BLaER1 (cell line): ENCODE results near the gene PAH.
A peak's percentile ranks its signal among the peaks of the same experiment; 100 is the strongest.

Source experiments
- H3K27ac ChIP-seq: shearing (Covaris generic); formaldehyde crosslinking; 2 replicates; pipeline ENCODE4 v1.8.1; 2022
- H3K27me3 ChIP-seq: shearing (Covaris generic); formaldehyde crosslinking; 2 replicates; pipeline ENCODE4 v1.8.1; 2022
- H3K36me3 ChIP-seq: shearing (Covaris generic); formaldehyde crosslinking; 2 replicates; pipeline ENCODE4 v1.8.1; 2022
- H3K4me1 ChIP-seq: shearing (Covaris generic); formaldehyde crosslinking; 2 replicates; pipeline ENCODE4 v1.8.1; 2022
- H3K4me2 ChIP-seq: shearing (Covaris generic); formaldehyde crosslinking; 2 replicates; pipeline ENCODE4 v1.8.1; 2022
- H3K4me3 ChIP-seq: shearing (Covaris generic); formaldehyde crosslinking; 2 replicates; pipeline ENCODE4 v1.8.1; 2022
- H3K9ac ChIP-seq: shearing (Covaris generic); formaldehyde crosslinking; 2 replicates; pipeline ENCODE4 v1.8.1; 2022
- H3K9me3 ChIP-seq: shearing (Covaris generic); formaldehyde crosslinking; 2 replicates; pipeline ENCODE4 v1.8.1; 2022
- H4K20me1 ChIP-seq: shearing (Covaris generic); formaldehyde crosslinking; 2 replicates; pipeline ENCODE4 v1.8.1; 2022
- Cebpa-rat ChIP-seq: shearing (Covaris generic); IDR thresholded peaks from 2 replicates; pipeline ENCODE4 v1.8.1; 2022

PAH gene

DNA sequence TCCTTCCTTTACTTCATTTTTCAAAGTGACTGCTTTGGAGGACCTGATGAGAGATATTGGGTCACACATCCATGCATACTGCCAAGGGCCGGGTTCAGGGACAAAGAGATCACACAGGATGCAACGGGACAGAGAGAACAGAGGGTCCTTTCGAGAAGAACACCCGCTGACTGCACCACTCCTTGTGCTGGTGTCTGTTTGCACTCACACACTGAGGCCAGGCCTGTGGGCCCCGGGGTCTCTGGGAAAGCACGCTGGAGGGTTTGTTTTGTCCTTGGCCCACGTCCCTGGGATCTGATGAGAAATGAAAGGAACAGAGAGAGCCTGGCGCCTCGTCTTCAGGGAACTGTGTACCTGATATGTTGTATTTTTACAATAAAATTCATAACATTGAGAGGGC lies 42.2 kb downstream of the PAH start:
- Histone ChIP-seq H3K36me3 (no peaks in the 10 kb centered on the region), H3K27ac (no peak overlapping the region), H3K4me1 (peaks cover 18% of the 10 kb centered on the region), H3K9ac (no peak overlapping the region), H4K20me1 (no peaks in the 10 kb centered on the region), H3K4me3 (no peak overlapping the region), H3K27me3 (no peaks in the 10 kb centered on the region), H3K4me2 (peak overlapping the region; percentile 29), H3K9me3 (no peaks in the 10 kb centered on the region)
- TF ChIP-seq Cebpa-rat: no peak

DNA sequence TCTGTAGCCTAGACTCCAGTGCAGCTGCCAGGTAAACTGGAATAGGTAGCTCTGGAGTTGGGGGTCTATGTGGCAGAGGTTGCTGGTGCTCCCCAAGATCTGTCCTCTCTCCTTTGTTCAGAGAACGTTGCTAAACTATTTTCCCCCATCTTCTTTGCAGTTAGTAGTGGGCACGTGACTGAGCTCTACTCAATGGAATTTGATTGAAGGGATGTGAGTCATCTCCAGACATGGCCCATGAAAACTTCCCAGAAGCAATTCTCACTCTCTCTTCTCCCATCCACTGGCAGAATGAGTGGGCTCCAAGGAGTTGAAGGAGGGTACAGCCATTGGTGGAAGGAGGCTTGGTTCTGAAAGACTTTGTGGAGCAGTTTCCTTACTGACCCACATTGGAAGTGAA lies 44.0 kb downstream of the PAH start:
- no peaks in the 10 kb centered on the region for H3K9me3 ChIP-seq
- H3K27me3 ChIP-seq: no peaks in the 10 kb centered on the region
- no peak overlapping the region for H3K4me2 ChIP-seq
- H3K36me3 ChIP-seq: no peaks in the 10 kb centered on the region
- no peak overlapping the region for H3K4me3 ChIP-seq
- H4K20me1 ChIP-seq: no peaks in the 10 kb centered on the region
- no peak overlapping the region for H3K9ac ChIP-seq
- no peak overlapping the region for H3K27ac ChIP-seq
- H3K4me1 ChIP-seq: peaks cover 14% of the 10 kb centered on the region
- no peak for TF ChIP-seq Cebpa-rat

DNA sequence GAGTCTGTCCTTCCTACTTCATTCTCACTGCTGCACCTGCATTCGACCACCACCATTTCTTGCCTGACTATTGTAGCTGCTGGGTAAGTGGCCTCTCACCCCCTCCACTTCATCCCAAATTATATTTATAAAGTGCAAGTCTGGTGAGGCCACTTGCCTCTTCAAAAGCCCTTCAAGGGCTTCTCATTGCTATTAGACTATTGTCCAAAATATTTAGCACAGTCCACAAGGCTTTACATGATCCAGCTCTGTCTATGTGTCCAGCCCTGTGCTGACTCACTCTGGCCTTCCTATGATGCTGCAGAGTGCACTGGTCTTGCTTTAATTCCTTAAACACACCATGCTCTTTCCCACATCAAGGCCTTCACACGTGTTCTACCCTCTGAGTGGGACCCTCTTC lies 46.0 kb downstream of the PAH start:
- no peak overlapping the region for H3K9ac ChIP-seq
- H3K9me3 ChIP-seq: no peaks in the 10 kb centered on the region
- no peaks in the 10 kb centered on the region for H4K20me1 ChIP-seq
- H3K4me1 ChIP-seq: peaks cover 14% of the 10 kb centered on the region
- no peak for TF ChIP-seq Cebpa-rat
- no peaks in the 10 kb centered on the region for H3K36me3 ChIP-seq
- H3K27ac ChIP-seq: no peak overlapping the region
- H3K27me3 ChIP-seq: no peaks in the 10 kb centered on the region
- no peak overlapping the region for H3K4me2 ChIP-seq
- H3K4me3 ChIP-seq: no peak overlapping the region

DNA sequence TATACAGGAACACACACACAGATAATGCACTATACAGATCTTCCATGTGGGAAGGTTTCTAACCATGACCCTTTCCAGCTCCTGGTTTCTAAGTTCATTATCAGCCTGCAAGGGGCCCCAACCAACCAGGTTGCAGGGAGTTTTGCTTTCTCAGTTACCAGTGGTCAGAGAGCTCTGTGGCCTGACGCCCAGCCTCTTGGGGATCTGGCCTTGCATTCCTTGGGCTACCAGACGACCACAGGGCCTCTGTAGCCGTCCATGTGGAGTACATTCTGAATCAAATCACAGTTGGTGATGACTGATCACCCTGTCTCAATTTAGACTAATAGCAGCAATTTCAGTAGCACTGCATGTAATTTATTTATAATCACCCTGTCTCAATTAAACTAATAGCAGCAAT lies 47.5 kb downstream of the PAH start:
- Histone ChIP-seq H3K27me3 (no peaks in the 10 kb centered on the region), H3K9ac (no peak overlapping the region), H4K20me1 (no peaks in the 10 kb centered on the region), H3K27ac (no peak overlapping the region), H3K4me1 (peaks cover 9% of the 10 kb centered on the region), H3K4me3 (no peak overlapping the region), H3K9me3 (no peaks in the 10 kb centered on the region), H3K4me2 (no peak overlapping the region), H3K36me3 (no peaks in the 10 kb centered on the region)
- TF ChIP-seq Cebpa-rat: no peak

DNA sequence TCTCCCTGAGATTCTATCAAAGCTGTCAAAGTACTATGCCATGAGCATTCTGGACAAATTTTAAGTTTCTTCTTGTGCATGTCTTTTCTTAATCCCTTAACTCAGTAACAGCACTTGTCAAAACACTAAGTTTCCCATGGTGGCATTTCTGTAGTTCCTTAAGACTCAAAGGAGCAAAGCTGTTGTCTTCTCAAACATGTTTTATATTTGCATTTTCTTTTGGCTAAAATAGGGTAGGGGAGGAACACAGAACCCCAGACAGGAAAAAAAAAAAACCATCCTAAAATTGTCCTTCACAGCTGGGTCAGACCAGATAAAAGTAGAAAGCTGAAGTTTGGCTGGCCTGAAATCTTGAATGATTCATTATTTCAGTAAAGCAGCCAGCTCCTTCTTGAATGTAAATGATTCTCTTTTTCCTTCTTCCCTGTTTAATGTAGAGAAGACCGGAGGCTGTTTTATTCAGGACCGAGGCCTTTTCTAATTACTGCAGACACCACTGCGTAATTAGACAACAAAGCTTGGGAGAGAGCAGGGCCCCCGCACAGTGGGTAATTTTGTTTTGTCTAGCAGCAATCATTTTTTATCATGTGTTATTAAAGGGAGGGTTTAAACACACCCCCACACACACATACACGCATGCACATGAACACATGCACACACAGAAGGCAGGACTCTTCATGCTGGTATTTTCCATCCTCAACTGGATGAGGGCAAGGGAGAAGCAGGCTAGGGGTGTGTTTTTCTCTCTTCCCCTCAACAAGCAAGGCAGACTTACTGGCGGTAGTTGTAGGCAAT lies 51.0 kb downstream of the PAH start:
- Histone ChIP-seq H3K27me3 (no peaks in the 10 kb centered on the region), H3K4me1 (no peaks in the 10 kb centered on the region), H3K27ac (no peak overlapping the region), H3K4me2 (no peak overlapping the region), H4K20me1 (no peaks in the 10 kb centered on the region), H3K36me3 (no peaks in the 10 kb centered on the region), H3K4me3 (no peak overlapping the region), H3K9ac (no peak overlapping the region), H3K9me3 (no peaks in the 10 kb centered on the region)
- TF ChIP-seq Cebpa-rat: no peak

DNA sequence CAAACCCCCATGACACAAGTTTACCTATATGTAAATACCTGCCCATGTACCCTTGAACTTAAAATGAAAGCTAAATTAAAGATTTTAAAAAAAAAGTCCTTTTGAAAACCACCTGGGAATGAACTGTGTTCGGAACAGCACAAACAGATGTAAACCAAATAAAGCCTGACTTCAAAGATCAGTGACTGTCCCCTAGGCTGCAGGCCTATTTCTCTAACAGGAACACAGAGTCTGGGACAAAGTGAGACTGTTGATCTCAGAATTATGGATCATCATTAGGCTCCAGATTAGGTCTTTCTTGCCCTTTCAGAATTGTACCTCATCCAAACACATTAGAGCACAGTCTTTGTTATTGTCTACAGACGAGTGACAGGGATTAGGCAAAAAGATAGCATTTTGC lies 54.6 kb downstream of the PAH start:
- Histone ChIP-seq H3K27ac (no peak overlapping the region), H3K9ac (no peak overlapping the region), H3K9me3 (no peaks in the 10 kb centered on the region), H3K27me3 (no peaks in the 10 kb centered on the region), H3K4me3 (no peak overlapping the region), H3K4me1 (no peaks in the 10 kb centered on the region), H3K36me3 (no peaks in the 10 kb centered on the region), H3K4me2 (no peak overlapping the region), H4K20me1 (no peaks in the 10 kb centered on the region)
- TF ChIP-seq Cebpa-rat: no peak

DNA sequence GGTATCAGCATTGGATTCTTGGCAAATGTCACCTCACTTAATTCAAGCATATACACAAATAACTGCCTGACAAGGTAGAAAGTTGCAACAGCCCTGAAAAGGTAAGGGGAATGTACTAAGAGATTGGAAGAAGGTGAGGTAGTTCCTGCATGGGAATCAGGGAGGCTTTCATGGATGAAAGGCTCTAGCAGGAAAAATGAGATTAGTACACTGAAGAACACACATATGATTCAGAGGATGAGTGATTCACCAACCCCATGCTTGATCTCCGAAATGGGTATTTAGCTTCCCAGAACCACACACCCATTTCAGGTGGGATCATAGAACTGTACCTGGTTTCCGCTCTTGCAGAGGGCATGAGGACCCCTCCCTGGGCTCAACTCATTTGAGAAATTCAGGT lies 65.8 kb downstream of the PAH start:
- Histone ChIP-seq H3K4me1 (no peaks in the 10 kb centered on the region), H4K20me1 (no peaks in the 10 kb centered on the region)
- no peak for TF ChIP-seq Cebpa-rat

DNA sequence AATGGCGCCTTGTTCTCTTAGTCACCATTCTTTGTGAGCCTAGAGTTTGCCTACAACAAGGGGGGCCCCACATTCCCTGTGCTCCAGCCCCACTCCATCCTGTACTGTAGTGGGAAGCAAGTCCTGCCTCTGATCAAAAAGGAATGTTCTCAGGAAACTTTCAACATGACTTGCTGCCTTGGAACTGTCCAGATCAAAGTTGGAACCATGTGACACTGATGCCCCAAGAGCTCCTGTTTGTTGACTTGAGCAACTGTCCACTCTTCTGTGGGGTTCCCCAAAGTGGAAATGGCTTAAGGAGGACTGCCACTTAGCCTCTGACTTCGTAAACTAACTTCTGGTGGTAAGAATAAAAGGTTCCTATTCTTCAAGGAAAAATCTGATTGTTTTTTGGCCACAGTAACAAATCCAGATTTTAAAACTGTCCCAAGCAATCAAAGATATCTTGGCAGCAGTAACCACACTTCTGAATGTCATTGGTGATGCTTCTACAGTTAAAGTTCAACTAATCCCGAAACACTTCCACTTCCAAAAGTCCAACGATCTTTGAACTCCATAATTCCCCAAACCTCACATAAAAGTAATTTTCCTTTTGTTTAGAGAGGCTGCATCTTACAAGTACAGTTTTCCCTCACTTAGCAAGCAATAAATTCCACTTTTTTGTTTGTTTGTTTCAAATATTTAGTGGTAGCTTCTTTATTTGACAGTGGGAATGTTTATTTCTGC lies 67.2 kb downstream of the PAH start:
- H3K36me3 ChIP-seq: no peaks in the 10 kb centered on the region
- H3K4me2 ChIP-seq: no peak overlapping the region
- no peak for TF ChIP-seq Cebpa-rat
- no peak overlapping the region for H3K4me3 ChIP-seq
- H3K4me1 ChIP-seq: no peaks in the 10 kb centered on the region
- no peaks in the 10 kb centered on the region for H4K20me1 ChIP-seq
- H3K27ac ChIP-seq: no peak overlapping the region
- no peaks in the 10 kb centered on the region for H3K9me3 ChIP-seq
- no peaks in the 10 kb centered on the region for H3K27me3 ChIP-seq
- no peak overlapping the region for H3K9ac ChIP-seq

More for the DNA sequence above, 65.8 kb downstream of the PAH start:
- Histone ChIP-seq H3K27me3 (no peaks in the 10 kb centered on the region), H3K27ac (no peak overlapping the region), H3K4me3 (no peak overlapping the region), H3K36me3 (no peaks in the 10 kb centered on the region), H3K4me2 (no peak overlapping the region), H3K9ac (no peak overlapping the region), H3K9me3 (no peaks in the 10 kb centered on the region)

DNA sequence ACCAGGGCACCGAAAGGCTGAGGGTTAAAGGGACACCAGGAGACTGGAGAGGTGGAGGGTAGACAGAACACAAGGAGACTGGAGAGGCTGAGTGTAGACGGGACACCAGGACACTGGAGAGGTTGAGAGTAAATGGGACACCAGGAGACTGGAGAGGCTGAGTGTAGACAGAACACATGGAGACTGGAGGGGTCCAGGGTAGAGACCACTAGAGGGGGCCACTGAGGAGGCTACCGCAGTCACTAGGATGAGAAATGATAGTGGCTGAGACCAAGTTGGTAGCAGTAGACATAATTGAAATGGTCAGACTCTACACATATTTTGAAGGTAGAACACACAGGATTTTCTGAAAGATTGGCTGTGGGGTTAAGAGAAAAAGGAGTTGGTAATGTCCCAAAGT lies 68.2 kb downstream of the PAH start:
- H3K4me2 ChIP-seq: no peak overlapping the region
- H3K9me3 ChIP-seq: no peaks in the 10 kb centered on the region

DNA sequence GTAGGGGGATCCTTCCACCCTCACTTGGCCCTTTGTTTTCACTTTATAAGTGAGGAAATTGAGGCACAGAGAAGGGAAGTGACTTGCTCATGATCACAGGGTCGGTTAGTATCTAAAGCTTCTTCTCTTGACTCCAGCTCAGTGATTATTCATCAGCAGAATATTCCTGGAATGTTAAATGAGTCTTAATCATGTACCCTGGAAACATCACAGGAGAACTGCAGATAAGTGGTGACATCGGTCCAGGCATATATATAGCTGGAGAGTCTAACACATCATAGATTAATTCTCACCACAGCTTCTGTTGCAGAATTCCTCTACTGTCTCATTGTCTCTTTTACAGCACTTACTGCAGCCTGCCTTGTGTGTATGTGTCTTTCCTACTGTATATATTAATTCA lies 69.9 kb downstream of the PAH start:
- no peak for TF ChIP-seq Cebpa-rat
- Histone ChIP-seq H3K9me3 (no peaks in the 10 kb centered on the region), H3K9ac (no peak overlapping the region), H3K36me3 (no peaks in the 10 kb centered on the region), H3K4me1 (no peaks in the 10 kb centered on the region), H4K20me1 (no peaks in the 10 kb centered on the region), H3K27me3 (no peaks in the 10 kb centered on the region), H3K4me3 (no peak overlapping the region), H3K27ac (no peak overlapping the region), H3K4me2 (no peak overlapping the region)

More for the DNA sequence above, 68.2 kb downstream of the PAH start:
- Histone ChIP-seq H3K4me1 (no peaks in the 10 kb centered on the region), H3K36me3 (no peaks in the 10 kb centered on the region), H4K20me1 (no peaks in the 10 kb centered on the region), H3K9ac (no peak overlapping the region), H3K4me3 (no peak overlapping the region), H3K27me3 (no peaks in the 10 kb centered on the region), H3K27ac (no peak overlapping the region)
- no peak for TF ChIP-seq Cebpa-rat
